ES-I3 (cell line): ENCODE measurements around the gene CCDC88C.

Experiments
- H3K36me3 ChIP-seq: 2 replicates; pipeline ENCODE4 v1.6.1; 2013; ENCODE audit warnings: mild to moderate bottlenecking, low read length, control low read depth, moderate library complexity; ENCODE audit not compliant: insufficient read depth
- H3K4me1 ChIP-seq: 2 replicates; pipeline ENCODE4 v1.6.1; 2013; ENCODE audit warnings: mild to moderate bottlenecking, control low read depth, low read length; ENCODE audit not compliant: insufficient read depth
- H3K9ac ChIP-seq: 2 replicates; pipeline ENCODE4 v1.6.1; 2013; ENCODE audit warnings: low read depth, mild to moderate bottlenecking, low read length, moderate library complexity
- H3K9me3 ChIP-seq: 2 replicates; pipeline ENCODE4 v1.6.1; 2013; ENCODE audit warnings: mild to moderate bottlenecking, low read length, moderate library complexity; ENCODE audit not compliant: control insufficient read depth, insufficient read depth

Gene CCDC88C

DNA sequence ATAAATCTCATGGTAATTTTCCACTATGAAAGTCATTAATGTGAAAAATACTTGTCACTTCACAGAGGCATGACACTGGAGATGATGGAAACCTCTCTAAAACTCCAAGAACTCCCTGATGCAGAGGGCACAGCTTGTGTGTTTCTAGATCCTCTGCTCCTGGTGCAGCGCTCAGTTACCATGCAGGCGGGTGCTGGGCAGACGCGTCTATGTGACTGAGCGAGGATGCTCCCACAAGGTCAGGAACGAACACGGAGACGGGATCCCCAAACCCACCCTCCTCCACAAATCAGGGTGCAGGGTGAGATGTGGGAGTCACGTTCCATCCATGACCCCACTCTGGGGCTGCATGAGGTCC, 81.5 kb downstream of the CCDC88C start:
- H3K9me3 ChIP-seq, result no peaks in the 10 kb centered on the region
- no peaks in the 10 kb centered on the region for H3K36me3 ChIP-seq
- H3K4me1 ChIP-seq, result no peaks in the 10 kb centered on the region; the same call in 1 of the 2 replicates
- no peak overlapping the region for H3K9ac ChIP-seq

DNA sequence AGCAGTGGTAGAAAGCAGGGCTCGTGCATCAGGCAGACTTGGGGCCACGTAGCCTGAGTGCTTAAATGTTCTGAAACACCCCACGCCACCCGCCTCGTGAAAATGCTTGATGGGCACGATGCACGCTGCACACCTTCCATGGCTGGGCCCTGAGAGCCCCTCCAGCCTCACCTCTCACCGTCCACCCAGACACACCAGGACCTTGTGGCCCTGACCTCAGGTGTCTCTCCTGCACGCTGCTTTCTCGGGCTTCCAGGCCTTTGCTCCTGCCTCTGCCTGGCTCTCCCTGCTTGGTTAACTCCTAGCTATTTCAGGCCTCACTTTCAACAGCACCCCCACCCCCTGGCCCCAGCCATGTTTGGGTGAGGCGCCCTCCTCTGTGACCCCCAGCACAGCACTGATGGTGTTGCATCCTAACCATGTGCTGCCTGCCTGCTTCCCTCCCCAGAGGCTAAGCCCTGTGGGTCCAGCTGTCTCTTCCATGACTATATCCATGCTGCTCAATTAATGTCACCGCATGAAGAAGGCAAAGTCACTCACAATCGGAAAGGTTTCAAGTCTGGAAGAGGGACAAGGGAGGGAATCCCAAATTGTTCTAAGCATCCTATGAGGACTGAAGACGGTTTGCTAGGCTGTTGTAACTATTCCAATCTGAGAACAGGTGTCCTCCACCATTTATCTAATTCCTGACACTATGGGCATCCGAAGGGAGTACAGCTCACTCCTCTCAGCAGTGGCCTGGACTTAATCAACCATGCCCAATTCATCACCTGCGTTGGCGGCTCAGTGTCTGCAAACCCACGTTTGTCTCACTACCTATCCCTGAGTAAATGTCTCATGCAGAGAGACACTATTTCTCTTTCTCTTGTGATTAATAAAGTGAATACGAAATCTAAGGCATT, 82.2 kb downstream of the CCDC88C start:
- Histone ChIP-seq H3K36me3 (no peaks in the 10 kb centered on the region), H3K4me1 (no peaks in the 10 kb centered on the region; the same call in 1 of the 2 replicates), H3K9me3 (no peaks in the 10 kb centered on the region), H3K9ac (no peak overlapping the region)

DNA sequence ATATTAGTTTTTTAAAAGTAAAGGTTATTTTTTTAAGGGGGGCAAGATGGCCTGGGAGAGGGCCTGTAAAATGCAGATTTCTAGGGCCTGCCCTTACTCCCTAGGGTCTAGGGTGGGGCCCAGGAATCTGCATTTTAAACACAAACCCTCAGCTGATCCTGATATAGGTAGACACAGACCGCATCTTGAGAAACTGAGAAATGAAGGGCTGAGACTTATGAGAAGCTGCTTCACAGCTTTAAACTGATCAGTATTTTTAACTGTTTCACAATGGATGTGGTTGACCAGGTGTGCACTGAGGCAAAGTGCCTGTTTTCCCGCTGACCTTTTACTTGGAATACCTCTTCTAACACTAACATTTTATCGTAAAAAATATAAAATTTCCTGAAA, 84.0 kb downstream of the CCDC88C start:
- no peaks in the 10 kb centered on the region for H3K9me3 ChIP-seq
- no peaks in the 10 kb centered on the region for H3K36me3 ChIP-seq
- H3K9ac ChIP-seq, result no peak overlapping the region
- H3K4me1 ChIP-seq, result no peaks in the 10 kb centered on the region; the same call in 1 of the 2 replicates

DNA sequence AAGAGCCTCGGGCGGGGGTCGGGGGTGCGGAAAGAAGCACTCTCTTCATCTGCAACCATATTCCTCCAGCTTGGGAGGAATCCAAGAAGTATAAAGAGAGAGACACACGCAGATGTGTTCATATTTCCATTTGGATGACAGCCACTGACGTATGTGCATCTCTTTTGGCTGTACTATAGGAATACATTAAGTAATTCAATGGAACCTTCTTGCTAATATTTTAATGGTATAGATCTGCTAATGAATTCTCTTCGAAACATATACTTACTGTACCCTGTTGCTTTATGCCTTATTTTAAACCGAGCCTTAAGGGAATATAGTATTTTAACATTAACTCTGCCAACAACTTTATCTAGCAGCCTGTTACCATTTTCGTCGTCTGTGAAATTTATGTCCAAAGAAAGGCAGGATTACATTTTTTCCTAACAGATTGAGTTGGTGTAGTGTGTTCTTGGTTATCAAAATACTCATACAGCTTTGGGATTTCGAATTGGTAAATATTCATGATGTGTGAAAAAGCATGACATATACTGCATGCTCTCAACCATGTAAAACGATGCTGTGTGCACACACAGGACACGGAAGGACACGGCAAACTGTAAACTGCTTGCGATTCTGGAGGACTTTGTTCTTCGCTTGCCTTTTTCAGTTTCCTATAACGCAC, 84.5 kb downstream of the CCDC88C start:
- Histone ChIP-seq H3K36me3 (no peaks in the 10 kb centered on the region), H3K9me3 (no peaks in the 10 kb centered on the region), H3K9ac (no peak overlapping the region), H3K4me1 (no peaks in the 10 kb centered on the region; the same call in 1 of the 2 replicates)

DNA sequence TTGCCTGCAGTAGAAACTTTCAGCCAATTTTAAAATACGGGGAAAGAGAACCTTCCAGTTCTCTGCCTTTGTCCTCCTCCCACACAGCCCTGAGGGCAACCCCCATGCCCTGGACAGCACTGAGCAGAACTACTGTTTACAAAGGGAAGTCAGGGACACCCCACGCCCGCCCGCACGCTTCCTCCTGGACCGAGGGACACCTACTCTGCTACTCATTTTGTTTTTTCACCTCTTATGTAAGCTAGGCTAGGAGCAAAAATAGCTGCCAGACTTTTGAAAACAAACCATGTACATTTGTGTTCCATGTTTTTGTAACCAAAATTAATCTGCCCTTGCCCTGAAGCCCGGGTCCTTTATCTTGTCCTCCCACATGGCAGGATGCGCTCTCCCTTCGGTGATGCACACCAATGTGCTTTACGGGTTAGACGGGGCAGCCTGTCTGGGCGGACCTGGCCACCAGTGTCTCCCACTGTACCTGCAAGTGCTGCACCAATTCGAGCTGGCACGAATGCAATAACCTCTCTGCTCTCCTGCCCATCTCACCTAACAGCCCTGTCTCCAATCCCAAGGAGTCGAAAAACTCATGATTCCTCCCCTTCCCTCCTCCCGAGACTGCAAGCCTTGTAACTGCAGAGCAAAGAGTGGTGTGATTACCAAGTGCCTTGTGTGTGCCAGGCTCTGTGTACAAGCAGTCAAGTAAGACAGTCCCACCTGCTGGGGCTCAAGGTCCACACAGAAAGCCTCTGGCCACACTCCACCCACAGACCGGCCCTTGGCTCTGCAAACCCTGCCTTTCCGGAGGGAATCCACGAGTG, 85.2 kb downstream of the CCDC88C start:
- H3K4me1 ChIP-seq, result no peaks in the 10 kb centered on the region; the same call in 1 of the 2 replicates
- no peaks in the 10 kb centered on the region for H3K36me3 ChIP-seq
- H3K9me3 ChIP-seq, result no peaks in the 10 kb centered on the region
- H3K9ac ChIP-seq, result no peak overlapping the region

DNA sequence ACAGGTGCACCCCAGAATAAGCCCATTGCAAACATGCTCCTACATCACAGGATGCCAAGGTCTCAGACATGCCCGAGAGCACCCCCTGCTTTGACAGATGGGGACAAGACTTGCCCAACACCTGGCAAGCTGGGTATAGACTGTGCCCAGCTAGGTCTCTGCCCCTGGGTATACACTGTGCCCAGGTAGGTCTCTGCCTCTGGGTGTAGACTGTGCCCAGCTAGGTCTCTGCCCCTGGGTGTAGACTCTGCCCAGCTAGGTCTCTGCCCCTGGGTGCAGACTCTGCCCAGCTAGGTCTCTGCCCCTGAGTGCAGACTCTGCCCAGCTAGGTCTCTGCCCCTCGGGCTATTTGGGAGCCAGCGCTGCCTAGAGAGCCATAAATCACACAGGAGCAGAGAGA, 85.9 kb downstream of the CCDC88C start:
- no peaks in the 10 kb centered on the region for H3K36me3 ChIP-seq
- H3K4me1 ChIP-seq, result no peaks in the 10 kb centered on the region; the same call in 1 of the 2 replicates
- no peaks in the 10 kb centered on the region for H3K9me3 ChIP-seq
- no peak overlapping the region for H3K9ac ChIP-seq

DNA sequence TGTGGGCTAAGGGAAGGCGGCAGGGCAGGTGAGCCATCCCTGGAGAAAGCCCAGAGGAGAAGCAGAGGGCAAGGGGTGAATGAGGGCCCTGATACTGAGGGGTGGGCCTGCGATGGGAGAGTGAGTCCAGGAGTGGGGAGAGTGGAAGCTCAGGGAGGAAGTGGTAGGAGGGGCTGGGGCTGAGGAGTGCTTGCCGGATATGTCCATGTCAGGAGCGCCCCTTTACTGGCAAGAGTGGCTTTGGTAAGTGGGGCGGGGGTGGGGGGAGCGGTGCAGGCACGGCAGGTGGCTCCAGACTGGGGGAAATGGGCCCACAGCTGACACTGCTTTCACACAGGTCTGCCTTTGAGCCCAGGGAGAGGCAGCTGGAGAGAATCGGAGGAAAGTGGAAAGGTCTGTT, 86.8 kb downstream of the CCDC88C start:
- Histone ChIP-seq H3K9me3 (no peaks in the 10 kb centered on the region), H3K36me3 (no peaks in the 10 kb centered on the region), H3K9ac (no peak overlapping the region), H3K4me1 (no peaks in the 10 kb centered on the region; the same call in 1 of the 2 replicates)

DNA sequence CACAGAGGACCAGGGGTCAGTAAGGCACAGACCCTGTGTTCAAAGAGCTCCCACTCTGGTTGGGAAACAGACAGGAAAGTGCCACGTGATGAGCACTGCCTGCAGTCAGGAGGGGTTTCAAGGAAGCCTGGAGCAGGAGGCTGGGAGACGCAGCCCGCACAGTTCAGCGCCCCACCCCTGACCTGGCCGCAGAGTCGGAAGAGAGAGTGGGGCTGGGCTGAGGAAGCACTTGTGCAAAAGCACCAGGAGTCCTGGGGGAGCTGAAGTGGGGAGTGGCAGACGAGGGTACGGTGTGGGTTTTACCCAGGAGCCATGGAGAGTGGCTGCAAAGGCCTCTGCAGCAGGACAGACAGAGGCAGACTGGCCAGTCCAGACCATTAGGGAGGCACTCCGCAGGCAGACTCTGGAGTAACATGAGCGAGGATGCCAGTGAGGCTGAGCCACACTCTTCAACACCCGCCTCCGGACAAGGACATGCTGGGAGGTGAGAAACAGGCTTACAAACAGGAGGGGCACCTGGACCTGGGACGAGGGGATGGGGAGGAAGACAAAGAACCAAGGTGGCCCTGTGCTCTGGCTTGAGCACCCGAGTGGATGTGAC, 87.4 kb downstream of the CCDC88C start:
- Histone ChIP-seq H3K4me1 (no peaks in the 10 kb centered on the region; the same call in 1 of the 2 replicates), H3K36me3 (no peaks in the 10 kb centered on the region), H3K9ac (no peak overlapping the region)

DNA sequence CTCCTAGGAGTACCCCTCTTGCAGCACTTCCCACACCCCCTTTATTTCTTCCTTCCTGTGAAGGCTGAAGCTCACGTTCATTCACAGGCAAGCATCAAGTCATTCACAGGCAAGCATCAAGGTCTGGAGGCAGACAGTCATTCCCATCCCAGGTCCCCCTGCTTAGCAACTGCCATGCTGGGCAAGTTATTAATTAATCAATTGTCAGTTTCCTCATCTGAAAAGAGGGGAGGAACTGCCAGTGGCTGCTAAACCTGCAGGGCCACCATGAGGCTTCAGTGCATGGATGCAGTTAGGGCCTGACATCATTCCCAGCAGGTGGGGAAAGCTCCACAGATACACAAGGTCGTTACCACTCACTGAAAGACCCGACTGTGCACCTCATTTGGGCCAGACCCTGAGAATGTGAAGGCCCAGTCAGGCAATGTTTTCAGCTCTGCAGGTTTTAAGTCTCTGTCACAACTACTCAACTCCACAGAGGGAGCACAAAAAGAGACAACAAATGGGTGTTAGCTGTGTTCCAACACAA, 88.1 kb downstream of the CCDC88C start:
- H3K4me1 ChIP-seq, result no peaks in the 10 kb centered on the region; the same call in 1 of the 2 replicates
- no peaks in the 10 kb centered on the region for H3K36me3 ChIP-seq
- H3K9me3 ChIP-seq, result no peaks in the 10 kb centered on the region
- H3K9ac ChIP-seq, result no peak overlapping the region

More for the DNA sequence above, 87.4 kb downstream of the CCDC88C start:
- no peaks in the 10 kb centered on the region for H3K9me3 ChIP-seq

DNA sequence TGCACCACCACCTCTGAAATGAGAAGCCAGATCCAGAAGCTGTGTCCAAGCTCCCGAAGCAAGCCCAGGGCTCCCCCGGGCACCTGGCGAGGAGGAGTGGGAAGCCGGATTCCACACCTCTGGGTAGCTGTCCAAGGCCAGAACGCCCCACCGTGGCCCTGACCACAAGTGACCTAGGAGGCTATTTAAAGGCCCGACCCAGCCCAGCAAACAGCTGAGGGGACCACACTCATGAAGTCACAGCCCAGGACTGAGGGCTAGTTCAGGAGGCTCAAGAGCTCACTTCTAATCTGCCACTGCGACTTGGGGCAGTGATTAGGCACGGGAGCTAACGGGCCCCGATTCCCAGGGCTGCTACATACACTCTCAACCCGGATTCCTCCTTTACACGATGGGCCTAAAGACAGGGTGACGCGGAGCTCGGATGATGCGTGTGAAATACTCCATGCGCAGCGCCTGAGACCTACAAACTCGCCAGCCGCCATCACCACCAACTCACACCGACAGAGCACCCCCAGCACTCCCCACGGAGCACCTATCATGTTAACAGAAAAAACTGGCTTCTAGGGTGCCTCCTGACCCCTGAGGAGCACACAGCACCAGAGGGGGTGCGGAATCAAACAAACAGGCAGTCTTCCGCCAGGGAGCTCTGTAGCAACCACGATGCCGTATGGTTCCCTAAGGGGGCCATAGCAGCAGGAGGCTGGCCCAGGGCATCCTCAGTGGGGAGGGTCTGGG, 89.1 kb downstream of the CCDC88C start:
- Histone ChIP-seq H3K9me3 (no peaks in the 10 kb centered on the region), H3K9ac (no peak overlapping the region), H3K36me3 (no peaks in the 10 kb centered on the region), H3K4me1 (peaks cover 3% of the 10 kb centered on the region; the same call in 1 of the 2 replicates)

DNA sequence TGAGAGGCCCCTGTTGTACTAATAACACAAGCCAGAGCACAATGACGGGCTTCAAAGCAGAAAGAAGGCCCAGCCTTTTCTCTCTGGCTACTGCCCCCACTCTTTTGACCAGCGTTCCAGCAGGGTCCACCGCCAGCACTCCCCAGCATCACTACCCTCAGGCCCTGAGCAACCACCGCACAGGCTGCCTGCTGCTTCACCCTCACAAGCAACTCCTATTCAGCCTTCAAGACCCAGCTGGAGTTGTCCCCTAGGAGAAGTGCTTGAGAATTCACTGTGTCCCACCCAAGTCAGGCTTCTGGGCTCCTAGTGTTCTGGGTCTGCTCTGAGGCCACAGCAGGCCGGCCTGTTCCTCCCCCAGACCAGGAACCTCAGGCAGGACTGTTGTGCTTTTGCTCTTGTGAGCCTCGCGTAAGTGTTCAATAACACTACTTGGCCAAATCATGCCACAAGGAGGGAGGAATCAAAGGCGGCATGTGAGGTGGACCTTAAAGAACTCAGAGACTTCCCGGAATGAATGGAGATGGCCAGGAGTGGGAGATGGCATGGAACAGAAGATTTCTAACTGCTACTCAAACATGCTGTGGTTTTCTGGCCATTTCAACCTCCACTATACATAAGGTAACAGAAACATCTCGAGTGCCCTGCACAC, 89.8 kb downstream of the CCDC88C start:
- Histone ChIP-seq H3K4me1 (peaks cover 3% of the 10 kb centered on the region; the same call in 1 of the 2 replicates), H3K36me3 (no peaks in the 10 kb centered on the region), H3K9me3 (no peaks in the 10 kb centered on the region), H3K9ac (no peak overlapping the region)

DNA sequence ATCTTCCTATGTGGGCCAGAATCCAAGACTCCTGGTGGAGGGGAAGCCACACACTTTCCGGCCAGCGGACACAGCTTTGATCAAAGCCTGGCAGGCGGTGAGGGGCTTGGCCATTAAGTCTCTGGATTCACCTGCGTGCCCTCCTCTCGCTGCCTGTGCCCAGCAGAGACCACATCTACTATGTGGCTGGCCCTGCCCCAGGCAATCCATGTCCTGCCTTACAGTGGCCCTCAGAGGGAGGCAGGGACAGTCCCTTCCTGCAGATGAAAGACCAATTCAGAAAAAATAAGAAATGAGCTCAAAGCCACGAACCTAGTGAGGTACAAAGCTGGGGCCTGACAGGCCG, 90.4 kb downstream of the CCDC88C start:
- Histone ChIP-seq H3K9me3 (no peaks in the 10 kb centered on the region), H3K36me3 (no peaks in the 10 kb centered on the region), H3K9ac (no peak overlapping the region), H3K4me1 (peaks cover 3% of the 10 kb centered on the region; the same call in 1 of the 2 replicates)
